BE2C (cell line): ENCODE data around the gene AASDHPPT.

Experiments
- DNase-seq: peaks from one replicate; pipeline ENCODE4 v3.0.0-alpha.2; 2020
- H3K27me3 ChIP-seq: fragments of 250-450 bp; sonication (Bioruptor Pico); 2 replicates; pipeline ENCODE4 v1.5.1; 2020; ENCODE audit warnings: mild to moderate bottlenecking
- H3K36me3 ChIP-seq: fragments of 250-450 bp; sonication (Bioruptor Pico); 2 replicates; pipeline ENCODE4 v1.5.1; 2020; ENCODE audit warnings: mild to moderate bottlenecking
- H3K4me1 ChIP-seq: fragments of 250-450 bp; sonication (Bioruptor Pico); 2 replicates; pipeline ENCODE4 v1.5.1; 2020
- H3K4me3 ChIP-seq: 2 replicates; pipeline ENCODE4 v1.5.1; 2011; ENCODE audit warnings: low read depth, low read length
- H3K9me3 ChIP-seq: fragments of 250-450 bp; sonication (Bioruptor Pico); 2 replicates; pipeline ENCODE4 v1.5.1; 2020
- CTCF ChIP-seq: IDR thresholded peaks from 2 replicates; pipeline ENCODE4 v1.5.1; 2012; ENCODE audit warnings: mild to moderate bottlenecking, low read depth, low read length

Gene AASDHPPT

DNA sequence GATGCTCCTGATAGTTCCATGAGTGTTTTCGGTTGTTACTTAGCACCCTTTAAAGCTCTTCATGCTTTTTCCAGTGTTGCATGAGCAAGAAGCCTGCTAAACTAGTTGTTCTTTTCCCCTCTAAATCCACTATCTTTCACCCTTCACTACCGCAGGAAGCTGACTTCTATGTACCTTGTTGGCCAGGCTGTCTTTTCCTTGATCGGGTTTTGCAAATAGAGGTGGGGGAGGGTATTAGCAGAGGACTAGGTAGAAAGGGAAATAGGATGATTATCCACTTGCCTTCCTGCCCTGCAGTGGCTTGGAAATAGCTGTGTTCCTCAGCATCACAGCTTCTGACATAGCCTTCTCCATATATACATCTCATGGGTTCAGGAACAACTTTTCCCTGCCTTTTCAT, 23.9 kb downstream of the AASDHPPT start:
- H3K4me3 ChIP-seq, result no peak overlapping the region
- TF ChIP-seq CTCF, result no peak

GRCh38 chr11:106101819-106102218, 24.4 kb downstream of the AASDHPPT start:
- DNase-seq, result no peak
- no peak for TF ChIP-seq CTCF
- Histone ChIP-seq H3K4me1 (no peaks in the 10 kb centered on the region), H3K4me3 (no peak overlapping the region), H3K36me3 (peaks cover 14% of the 10 kb centered on the region), H3K27me3 (no peaks in the 10 kb centered on the region), H3K9me3 (no peaks in the 10 kb centered on the region)

More for the DNA sequence above, 23.9 kb downstream of the AASDHPPT start:
- H3K4me1 ChIP-seq, result no peaks in the 10 kb centered on the region
- H3K9me3 ChIP-seq, result no peaks in the 10 kb centered on the region
- no peaks in the 10 kb centered on the region for H3K27me3 ChIP-seq
- no peak for DNase-seq
- peaks cover 19% of the 10 kb centered on the region for H3K36me3 ChIP-seq

GRCh38 chr11:106105986-106106385, 28.5 kb downstream of the AASDHPPT start:
- Histone ChIP-seq H3K9me3 (no peaks in the 10 kb centered on the region), H3K27me3 (no peaks in the 10 kb centered on the region), H3K36me3 (no peaks in the 10 kb centered on the region), H3K4me3 (no peak overlapping the region), H3K4me1 (no peaks in the 10 kb centered on the region)
- TF ChIP-seq CTCF, result no peak
- no peak for DNase-seq

DNA sequence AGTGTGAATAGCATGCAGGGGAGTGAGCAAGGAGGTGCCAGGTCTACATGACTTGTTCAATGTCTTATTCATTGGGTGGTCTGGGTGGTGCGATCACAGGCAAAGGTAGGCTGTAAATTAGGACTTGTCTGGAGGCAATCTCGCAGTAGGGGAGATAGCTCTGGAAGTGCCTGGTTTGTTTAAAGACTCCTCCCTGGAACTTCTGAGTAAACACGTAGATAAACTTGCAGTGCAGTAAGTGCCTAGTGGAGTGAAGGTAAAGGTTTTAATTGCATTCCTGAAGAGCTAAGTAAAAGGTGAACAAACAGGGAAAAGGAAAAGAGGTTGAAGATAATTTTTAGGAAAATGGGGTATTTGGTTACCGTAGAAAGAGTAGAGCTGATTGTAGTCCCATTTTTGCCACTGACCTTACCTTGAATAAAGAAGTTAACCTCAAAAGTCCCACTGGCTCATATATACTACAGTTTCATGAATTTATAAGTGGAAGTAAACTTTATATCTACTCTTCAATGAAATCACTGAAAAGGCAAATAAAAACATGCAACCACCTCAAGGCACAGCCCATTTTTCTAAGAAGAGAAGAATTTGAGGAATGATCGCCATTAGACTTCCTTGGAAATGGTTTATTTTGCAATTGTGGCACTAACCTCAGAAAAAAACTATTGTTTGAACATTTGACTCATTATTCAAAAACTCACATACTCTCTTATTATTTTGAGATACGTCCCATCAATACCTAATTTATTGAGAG, 44.3 kb downstream of the AASDHPPT start:
- H3K4me3 ChIP-seq, result no peak overlapping the region
- H3K9me3 ChIP-seq, result no peaks in the 10 kb centered on the region
- TF ChIP-seq CTCF, result no peak
- H3K4me1 ChIP-seq, result no peaks in the 10 kb centered on the region; the same call in 1 of the 2 replicates
- peaks cover 11% of the 10 kb centered on the region for H3K27me3 ChIP-seq
- no peaks in the 10 kb centered on the region for H3K36me3 ChIP-seq
- no peak for DNase-seq

DNA sequence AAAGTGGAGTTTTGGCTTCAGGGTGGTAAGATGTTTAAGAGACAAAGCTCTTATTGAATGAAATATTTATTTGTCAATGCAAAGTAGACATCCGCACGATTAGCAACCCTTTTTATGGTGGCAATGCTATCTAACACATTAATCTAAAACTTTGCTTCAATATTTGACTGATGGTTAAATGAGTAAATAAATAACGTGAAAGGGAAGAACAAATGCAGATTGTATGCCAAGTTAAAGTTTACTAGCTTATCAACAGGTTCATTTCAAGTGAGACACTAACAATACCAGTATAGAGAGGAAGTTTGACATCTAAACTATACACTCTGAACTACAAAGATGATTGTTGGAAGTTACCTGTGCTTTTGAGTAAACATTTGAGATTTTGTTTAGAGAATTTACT, 50.1 kb downstream of the AASDHPPT start:
- DNase-seq, result no peak

More for the DNA sequence above, 50.1 kb downstream of the AASDHPPT start:
- no peaks in the 10 kb centered on the region for H3K36me3 ChIP-seq
- no peaks in the 10 kb centered on the region for H3K9me3 ChIP-seq
- peaks cover 28% of the 10 kb centered on the region for H3K27me3 ChIP-seq
- no peak for TF ChIP-seq CTCF
- no peaks in the 10 kb centered on the region; the same call in 1 of the 2 replicates for H3K4me1 ChIP-seq
- no peak overlapping the region for H3K4me3 ChIP-seq
